ENCODE measurements around the gene SYNC. TPM values are rescaled to one million over a fixed set of nuclear protein-coding genes. Genes with fewer than 3 reads are reported as not detected.

SYNC gene
- total and polyA plus RNA-seq, 12 donors, result 3.2 to 35.4 (median 6.8) TPM

DNA sequence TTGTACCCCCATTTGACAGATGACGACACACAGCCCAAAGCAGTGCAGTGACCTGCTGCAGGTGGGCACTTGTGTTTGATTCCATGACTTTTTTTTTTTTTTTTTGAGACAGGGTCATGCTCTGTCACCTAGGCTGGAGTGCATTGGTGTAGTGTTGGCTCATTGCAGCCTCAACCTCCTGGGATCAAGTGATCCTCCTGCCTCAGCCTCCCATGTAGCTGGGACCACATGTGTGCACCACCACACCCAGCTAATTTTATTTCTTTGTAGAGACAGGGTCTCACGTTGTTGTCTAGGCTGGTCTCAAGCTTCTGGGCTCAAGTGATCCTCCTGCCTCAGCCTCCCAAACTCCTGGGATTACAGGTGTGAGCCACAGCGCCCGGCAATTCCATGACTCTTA is 14.9 kb upstream of the SYNC start:
- 89 to 98% (median 95%) methylated on average over 2 to 4 of the region's 4 CpGs for WGBS, 4 donors
- TF ChIP-seq POLR2A (IDR thresholded peaks at IDR 0.05), result no peak
- TF ChIP-seq, protein P1, sequence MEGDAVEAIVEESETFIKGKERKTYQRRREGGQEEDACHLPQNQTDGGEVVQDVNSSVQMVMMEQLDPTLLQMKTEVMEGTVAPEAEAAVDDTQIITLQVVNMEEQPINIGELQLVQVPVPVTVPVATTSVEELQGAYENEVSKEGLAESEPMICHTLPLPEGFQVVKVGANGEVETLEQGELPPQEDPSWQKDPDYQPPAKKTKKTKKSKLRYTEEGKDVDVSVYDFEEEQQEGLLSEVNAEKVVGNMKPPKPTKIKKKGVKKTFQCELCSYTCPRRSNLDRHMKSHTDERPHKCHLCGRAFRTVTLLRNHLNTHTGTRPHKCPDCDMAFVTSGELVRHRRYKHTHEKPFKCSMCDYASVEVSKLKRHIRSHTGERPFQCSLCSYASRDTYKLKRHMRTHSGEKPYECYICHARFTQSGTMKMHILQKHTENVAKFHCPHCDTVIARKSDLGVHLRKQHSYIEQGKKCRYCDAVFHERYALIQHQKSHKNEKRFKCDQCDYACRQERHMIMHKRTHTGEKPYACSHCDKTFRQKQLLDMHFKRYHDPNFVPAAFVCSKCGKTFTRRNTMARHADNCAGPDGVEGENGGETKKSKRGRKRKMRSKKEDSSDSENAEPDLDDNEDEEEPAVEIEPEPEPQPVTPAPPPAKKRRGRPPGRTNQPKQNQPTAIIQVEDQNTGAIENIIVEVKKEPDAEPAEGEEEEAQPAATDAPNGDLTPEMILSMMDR (IDR thresholded peaks at IDR 0.05), result no peak
- no peaks in the 10 kb centered on the region for H3K27me3 ChIP-seq
- H3K9me3 ChIP-seq (replicated peaks in 1 of 3), result no peaks in the 10 kb centered on the region
- H3K4me1 ChIP-seq (replicated peaks in 1 of 2), result peaks cover 6 to 7% of the 10 kb centered on the region in 2 donors
- intact Hi-C loops (cut with DNase I), result loop anchor here (5.0 to 10.0 kb wide), 3 partner anchors 55 to 157 kb away; partner anchors contain the start of gene FNDC5 (in 1 of the 2)
- DNase-seq, result no peak
- H3K27ac ChIP-seq, result no peak overlapping the region
- no peaks in the 10 kb centered on the region for H3K36me3 ChIP-seq (replicated peaks in 1 of 2)
- H3K4me3 ChIP-seq, result no peak overlapping the region

DNA sequence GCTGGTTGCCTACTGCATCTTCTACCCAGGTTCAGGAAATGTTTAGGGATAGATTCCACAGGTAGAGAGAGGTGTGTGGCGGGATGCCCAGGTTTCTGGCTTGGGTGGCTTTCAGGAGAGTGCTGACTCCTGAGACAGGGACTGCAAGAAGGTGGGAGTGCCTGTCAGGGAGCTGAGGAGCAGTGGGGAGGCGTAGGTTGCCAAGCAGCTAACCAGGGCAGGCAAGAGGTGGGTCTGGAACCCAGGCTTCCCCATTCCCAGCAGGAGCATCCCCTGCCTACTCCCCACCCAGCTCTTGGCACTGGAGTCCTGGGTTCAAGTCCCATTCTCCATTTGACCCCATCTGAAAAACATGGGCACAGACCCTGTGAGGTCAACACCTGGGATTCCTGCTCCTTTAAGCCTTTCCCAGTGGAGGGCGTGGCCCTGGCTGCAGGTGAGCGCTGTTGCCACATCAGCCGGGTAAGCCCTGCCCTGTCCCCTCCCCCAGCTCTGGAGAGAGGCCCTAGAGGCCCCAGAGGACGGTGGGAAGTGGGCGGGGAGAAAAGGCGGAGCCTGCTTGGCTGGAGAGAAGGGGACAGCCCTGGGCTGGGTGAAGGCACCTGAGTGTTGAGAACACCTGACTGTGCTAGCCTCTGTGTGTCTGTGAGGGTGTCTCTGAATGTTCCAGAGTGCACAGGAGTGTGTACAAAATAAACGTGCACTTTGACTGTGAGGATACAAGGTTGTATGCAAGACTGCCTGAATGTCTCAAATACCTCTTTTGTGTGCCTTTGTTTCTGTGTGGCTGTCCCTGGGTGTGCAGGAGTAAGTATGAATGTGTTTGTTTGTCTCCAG is 14.0 kb upstream of the SYNC start:
- intact Hi-C loops (cut with DNase I), result loop anchor here (5.0 to 10.0 kb wide), 3 partner anchors 56 to 158 kb away; partner anchors contain the start of gene FNDC5 (in 1 of the 2)
- Histone ChIP-seq H3K9me3 (replicated peaks in 1 of 3) (no peaks in the 10 kb centered on the region), H3K36me3 (replicated peaks in 1 of 2) (no peaks in the 10 kb centered on the region), H3K27ac (peak overlapping the region in 1 of 5 donors; percentile 22), H3K4me3 (no peak overlapping the region), H3K27me3 (no peaks in the 10 kb centered on the region), H3K4me1 (replicated peaks in 1 of 2) (peaks cover 7 to 10% of the 10 kb centered on the region in 2 donors)
- WGBS, 4 donors, result 26 to 66% (median 31%) methylated on average over 3 to 9 of the region's 9 CpGs
- peak; percentile 76 to 93 (median 86) for DNase-seq
- TF ChIP-seq, protein P1 (IDR thresholded peaks at IDR 0.05), result no peak
- TF ChIP-seq POLR2A (IDR thresholded peaks at IDR 0.05), result peak in 1 of 2 donors; percentile 19

DNA sequence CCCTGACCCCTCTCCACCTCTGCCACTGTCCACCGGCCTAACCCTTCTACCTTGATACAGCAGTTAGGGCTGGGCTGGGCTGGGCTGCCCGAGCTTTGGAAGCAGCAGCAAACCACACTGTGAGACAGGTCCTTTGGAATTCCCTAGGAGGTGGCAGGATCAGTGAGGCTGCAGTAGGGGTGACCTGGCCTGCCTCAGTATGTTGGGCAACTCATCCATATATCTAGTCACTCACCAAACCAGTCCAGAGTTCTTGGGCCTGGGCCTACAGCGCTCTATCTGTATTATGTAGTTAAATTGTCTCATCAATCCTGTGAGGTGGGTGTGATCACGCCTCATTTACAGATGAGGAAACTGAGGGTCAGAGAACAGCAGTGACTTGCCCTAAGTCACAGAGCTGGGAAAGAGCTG is 13.3 kb upstream of the SYNC start:
- 83 to 100% (median 94%) methylated on average over 2 to 4 of the region's 4 CpGs for WGBS, 4 donors
- H3K4me1 ChIP-seq (replicated peaks in 1 of 2), result peaks cover 7 to 10% of the 10 kb centered on the region in 2 donors
- no peak overlapping the region for H3K4me3 ChIP-seq
- no peaks in the 10 kb centered on the region for H3K27me3 ChIP-seq
- intact Hi-C loops (cut with DNase I), result loop anchor here (5.0 to 10.0 kb wide), 3 partner anchors 56 to 159 kb away; partner anchors contain the start of gene FNDC5 (in 1 of the 2)
- no peaks in the 10 kb centered on the region for H3K9me3 ChIP-seq (replicated peaks in 1 of 3)
- no peak for DNase-seq
- peak overlapping the region in 1 of 5 donors; percentile 26 for H3K27ac ChIP-seq
- H3K36me3 ChIP-seq (replicated peaks in 1 of 2), result no peaks in the 10 kb centered on the region
- TF ChIP-seq, protein P1 (IDR thresholded peaks at IDR 0.05), result no peak
- no peak for TF ChIP-seq POLR2A (IDR thresholded peaks at IDR 0.05)

DNA sequence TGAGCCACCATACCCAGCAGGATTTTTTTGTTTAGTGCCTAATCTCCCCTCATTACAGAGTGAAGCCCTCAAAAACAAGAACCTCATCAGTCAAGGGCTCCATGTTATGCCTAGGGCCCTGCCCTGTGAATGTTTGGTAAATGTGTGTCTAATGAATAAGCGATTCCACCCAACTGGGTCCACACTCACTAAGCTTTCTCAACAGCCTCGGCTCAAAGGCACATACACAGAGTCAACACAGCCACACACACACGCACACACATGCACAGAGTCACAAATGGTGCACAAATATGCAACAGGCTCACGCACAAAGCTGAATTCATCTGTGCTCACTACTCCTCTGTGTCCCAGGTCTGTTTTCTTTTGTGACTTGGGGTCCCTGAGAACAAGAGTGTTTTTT is 11.7 kb upstream of the SYNC start:
- H3K36me3 ChIP-seq (replicated peaks in 1 of 2), result no peaks in the 10 kb centered on the region
- TF ChIP-seq POLR2A (IDR thresholded peaks at IDR 0.05), result no peak
- TF ChIP-seq, protein P1 (IDR thresholded peaks at IDR 0.05), result no peak
- no peaks in the 10 kb centered on the region for H3K9me3 ChIP-seq (replicated peaks in 1 of 3)
- H3K4me1 ChIP-seq (replicated peaks in 1 of 2), result peaks cover 7 to 10% of the 10 kb centered on the region in 2 donors
- H3K27me3 ChIP-seq, result no peaks in the 10 kb centered on the region
- no peak for DNase-seq
- no peak overlapping the region for H3K27ac ChIP-seq
- H3K4me3 ChIP-seq, result no peak overlapping the region
- intact Hi-C loops (cut with DNase I), result loop anchor here (10.0 kb wide), 2 partner anchors 151 to 161 kb away; partner anchors contain the start of gene FNDC5 (in 1 of the 2)
- 85 to 91% (median 88%) methylated on average over 4 of the region's 4 CpGs for WGBS, 4 donors

Data from adrenal gland (tissue), 12 donors.